ENCODE data around the gene EPHA3.

Gene EPHA3

DNA sequence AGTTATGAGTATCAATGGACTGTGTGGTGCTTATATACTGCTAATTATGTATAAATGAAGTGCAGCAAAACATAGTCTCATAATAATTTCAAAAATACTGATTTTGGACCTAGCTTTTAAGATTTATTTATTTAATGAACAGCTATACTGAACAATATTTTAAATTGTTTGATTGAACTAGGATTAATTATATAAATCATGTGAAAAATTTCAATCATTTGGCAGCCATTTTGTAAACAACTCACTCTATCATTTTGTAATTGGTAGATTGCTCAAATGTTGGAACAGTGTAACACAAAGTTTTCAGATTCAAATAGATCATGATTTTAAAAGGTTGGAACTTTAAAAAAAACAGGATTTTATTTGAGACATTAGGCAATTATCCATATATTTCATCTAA lies 47.0 kb downstream of the EPHA3 start:
- DNase-seq = no peak

DNA sequence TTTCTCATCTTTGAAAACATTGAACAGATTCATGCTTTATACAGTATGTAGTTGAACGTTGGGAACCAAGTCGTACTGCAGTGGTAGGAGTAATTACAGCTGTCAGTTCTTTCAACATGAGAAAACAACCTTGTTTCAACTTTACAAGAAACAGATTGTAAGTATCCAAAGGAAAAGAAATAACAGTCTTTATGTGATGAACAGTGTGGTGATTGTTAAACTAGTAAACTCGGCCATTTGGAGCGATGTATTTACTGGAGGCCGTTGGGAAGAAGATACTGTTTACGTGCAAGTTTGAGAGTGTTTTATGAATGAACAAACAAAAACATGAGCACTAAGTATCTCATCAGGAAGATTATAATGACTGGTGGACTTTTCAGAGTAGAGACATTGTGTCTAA lies 48.4 kb downstream of the EPHA3 start:
- DNase-seq = no peak

DNA sequence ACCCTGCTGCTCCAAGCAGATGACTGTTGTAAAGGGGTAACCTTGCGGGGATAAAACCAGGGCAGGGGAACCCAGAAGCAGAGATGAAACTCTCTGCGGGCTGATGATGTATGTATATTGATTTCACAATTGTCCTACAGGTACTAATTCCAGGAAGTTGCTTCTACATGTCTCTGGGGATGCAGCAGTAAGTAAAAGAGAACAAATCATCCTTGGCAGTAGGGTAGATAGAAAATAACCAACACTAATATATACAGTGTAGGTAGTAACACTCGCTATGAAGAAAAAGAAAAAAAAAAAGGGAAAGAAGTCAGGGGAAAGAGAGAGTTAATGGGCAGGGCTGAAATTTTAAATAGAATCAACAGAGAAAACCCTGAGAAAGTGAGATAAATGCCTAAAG lies 50.2 kb downstream of the EPHA3 start:
- DNase-seq = no peak

DNA sequence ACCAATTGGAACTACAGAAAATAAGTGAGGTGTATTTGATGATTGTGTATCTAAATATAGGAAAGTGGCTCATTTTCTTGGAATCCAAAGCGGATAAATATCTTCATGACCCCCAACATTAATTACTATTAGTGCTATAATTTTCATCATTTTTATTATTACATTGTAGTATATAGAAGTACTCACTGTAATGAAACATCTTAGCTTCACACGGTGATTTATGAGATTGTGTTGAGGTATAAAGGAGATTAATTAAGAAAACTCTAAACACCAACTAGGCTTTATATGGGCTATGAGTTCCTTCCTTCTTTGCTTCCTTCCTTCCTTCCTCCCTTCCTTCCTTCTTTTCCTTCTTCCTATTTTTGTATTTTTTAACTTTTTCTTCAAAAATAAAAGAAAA lies 52.2 kb downstream of the EPHA3 start:
- no peak for DNase-seq

DNA sequence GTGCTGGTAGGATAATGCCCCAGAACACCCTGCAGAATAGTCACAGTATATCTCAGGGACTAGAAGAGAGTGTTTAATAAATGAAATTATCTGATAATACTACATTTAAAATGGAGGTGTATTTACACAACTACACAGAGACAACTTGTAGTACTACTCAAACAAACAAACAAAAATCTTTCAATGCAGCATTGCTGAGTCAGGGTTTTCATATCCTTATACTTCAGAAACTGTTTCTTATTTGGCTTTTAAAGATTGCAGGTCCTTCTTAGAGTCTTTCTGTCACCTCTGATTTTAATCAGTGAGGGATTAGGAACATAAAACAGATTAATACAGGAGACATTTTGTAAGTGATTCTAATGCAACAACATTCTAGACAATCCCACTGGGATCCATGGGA lies 57.4 kb downstream of the EPHA3 start:
- DNase-seq = no peak

DNA sequence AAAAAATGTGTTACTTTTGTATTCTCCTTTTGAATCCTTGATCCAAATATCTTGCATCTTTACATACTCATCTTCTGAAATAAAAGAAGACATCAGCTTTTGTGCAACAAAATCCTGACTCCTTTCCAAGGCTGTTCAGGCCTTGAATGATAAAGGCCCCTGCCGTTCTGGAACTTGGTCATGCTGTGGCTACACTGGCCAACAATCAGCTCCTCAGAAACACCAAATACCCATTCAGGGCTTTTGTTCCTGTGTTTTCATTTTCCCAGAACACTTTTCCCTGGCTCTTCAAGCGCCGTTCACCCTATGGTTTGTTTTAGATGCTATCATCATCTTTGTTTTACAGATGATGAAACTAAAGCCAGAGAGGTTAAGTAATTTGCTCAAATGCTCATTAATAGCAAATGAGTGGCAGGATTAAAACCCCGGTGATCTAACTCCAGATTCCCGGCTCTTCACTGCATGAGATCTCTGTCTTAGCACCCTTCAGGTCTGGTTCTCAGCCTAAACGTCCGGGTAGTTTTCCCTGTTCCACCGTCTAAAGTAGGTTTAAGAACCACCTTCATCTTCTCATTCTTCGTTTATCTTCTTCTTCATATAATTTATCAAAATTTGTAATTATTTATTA lies 58.3 kb downstream of the EPHA3 start:
- DNase-seq = no peak

DNA sequence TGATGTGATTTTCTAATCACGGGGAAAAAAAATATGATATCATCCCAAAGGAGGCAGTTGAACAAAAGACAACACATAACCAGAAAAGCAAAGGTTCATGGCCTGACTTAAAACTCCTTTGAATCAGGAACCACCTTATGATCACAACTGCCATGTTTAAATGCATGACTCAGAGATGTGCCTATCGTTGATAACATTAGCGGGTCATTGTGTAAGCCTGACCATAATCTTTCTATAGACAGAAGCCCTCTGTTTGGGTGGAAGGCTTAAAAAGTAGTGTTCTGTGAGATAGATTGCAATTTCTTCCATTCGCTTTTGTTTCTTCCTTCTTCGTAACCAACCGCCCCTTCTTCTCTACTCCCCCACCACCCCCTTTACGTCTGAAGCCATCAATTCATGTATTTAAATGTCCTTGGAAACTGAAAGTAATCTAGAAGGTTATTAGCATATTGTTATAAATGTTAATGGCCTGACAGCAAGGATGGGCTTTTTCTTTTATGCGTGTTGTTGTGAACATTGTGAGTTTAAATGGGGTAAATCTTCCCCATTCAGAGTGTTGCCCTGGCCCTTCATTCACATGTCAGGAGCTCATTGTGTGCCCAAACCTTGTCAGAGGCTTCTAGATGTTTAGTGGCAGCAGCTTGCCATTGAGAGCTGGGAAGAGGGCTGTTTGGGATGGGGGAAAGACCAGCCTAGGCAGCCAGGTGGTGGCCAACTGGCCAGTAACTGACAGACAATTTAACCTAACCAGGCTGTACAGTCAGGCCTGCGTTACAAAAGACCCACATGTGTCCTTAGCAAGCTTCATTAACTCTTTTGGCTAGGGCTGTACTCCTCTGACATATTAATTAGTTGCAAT lies 64.5 kb downstream of the EPHA3 start:
- DNase-seq = no peak

DNA sequence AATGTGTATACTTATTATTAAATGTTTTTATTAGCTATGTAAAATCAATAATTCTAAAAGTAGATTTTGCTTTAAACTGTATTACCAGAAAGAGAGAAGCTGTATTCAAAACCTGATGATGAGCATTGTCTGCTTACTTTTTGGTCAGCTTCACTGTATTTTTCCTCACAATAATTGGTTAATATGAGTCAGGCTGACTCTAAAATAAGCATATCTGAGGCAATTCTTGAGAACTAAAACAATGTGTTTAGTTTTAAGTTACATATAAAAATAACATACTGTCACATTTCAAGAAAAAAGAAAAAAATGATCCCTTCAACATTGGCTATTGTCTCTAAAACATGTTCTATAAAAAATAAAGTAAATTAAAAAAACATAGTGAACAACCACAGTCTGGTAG lies 66.1 kb downstream of the EPHA3 start:
- DNase-seq = no peak

DNA sequence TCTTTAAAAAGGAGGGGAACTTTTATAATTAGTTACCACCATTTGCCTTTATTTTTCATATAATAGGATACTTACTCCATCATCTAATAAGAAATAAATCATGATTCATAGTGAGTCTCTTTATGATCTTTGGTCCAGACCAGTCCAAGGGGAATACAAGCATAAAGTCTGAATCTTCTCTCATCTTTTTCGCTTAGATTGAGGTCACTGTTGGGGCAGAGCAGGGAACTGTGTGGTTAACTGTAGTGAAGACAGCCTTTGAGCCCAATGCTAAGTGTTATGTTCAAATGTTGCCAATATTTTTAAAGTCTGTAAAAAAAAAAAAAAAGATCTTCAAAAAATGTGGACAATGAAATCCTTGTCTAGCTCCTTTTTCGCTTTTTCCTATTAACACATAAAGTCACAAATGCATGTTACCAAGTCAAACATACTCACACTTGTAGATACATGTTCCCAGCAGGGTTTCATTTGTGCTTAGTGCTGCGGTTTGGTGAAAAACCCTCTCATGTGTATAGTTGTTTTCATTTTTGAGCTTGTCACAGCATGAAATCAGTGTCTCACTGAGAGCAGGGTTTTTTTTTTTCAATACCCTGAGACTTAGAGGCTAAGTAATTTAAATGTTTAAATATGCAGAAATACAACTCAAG lies 72.1 kb downstream of the EPHA3 start:
- no peak for DNase-seq

DNA sequence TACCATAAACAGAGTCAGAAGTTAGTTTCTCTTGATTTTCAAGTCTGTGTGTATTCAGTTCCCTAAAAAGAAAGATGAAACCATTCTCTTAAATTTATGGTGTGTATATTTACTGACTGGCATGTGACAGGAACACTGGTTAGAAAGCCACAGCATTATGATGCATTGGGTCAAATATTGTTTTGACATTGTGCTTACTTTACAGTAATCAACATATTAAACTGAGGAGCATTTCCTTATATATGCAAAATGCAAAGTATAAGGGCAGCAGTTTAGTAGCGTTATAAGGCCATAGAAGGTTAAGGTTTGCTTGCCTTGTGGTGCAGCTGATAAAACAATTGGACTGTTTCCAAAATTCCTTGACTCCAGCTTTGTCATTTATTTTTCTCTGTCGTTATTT lies 72.9 kb downstream of the EPHA3 start:
- DNase-seq = no peak

DNA sequence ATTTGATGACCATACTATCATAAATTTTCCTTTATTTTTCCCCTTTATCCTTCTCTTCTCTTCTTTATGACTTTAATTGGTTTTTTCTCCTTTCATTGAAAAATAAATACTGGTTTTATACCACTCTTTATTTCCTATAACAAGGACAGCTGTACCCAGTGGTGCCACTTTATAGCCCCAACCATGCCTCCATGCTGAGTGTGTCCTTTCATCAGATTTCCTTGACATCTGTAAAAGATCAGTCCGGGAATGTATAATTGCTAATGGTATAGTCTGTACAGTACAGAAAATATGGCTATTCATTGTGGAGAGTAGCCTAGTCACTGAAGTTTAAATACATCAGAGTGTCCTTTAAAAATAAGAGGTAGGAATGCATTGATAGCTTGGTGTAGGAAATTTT lies 74.6 kb downstream of the EPHA3 start:
- no peak for DNase-seq

DNA sequence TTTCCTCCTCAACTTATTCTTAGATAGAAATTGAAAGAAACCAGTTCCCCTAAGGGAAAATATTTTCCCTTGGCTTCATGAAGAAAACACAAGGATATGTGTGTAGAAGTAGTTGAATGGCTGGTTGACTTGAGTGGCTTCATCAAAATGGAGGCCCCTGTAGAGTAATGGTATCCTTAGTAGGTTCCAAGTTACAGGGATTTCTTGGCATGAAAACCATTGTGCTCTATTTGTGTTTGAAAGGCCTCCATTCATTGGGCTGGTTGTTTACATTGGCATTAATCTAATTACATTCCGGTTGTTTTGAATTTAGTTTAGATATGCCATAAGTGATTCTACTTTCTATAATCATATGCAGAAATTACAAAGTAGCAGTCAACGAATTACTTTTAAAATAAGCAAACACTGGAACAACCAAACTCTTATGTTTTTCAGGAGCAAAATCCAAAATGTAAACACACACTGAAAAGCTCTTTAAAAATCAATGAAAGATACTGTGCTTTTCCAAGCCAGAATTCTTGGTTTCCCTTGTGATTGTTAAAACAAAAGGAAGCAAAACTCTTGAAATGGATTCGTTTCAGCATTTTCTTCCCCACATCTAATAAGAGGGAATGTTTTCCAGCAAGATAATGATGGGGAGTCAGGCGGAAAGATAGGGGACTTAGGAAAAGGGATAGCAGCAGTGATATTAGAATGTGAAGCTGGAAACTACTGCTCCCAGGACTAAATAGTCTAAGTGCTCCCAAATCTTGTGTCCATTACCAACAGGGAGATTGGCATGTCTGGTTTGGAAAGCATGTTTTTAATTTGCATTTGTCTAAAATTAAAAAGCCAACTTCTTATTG lies 77.0 kb downstream of the EPHA3 start:
- DNase-seq = no peak

DNA sequence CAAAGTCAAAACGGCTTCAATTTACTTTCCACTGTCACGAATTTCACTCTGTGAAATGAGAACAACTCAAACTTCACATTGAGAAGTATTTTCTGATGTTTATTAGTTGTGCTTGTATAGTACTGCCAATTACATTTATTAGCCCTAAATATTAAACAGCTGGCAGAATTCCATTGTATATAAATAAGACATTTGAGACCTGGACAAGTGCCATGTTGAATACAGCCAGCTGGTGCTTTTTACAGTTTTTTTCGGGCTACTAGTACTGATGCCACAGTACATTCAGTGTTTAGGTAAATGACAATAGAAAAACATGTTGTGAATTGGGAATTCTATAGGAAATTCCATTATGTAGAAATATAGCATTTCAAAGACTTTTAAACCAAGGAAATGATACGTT lies 79.0 kb downstream of the EPHA3 start:
- DNase-seq = no peak

DNA sequence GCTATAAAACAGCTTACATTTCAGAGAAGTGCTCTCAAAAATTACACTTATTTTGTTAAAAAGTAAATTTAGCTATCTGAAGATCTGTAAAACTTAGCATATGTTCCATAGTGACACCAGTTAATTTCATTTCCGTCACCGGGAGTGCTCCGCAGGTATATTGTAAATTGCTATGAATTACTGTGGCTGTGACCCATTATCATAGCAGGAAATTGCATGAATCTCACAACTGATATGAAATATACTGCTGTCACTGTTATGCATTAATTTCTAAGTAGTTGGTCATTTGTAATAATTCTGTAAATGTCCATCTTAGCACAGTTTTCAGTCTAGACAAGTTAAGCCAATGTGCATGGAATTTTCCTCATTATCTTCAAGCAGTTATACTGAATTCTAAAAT lies 91.2 kb downstream of the EPHA3 start:
- DNase-seq = no peak

DNA sequence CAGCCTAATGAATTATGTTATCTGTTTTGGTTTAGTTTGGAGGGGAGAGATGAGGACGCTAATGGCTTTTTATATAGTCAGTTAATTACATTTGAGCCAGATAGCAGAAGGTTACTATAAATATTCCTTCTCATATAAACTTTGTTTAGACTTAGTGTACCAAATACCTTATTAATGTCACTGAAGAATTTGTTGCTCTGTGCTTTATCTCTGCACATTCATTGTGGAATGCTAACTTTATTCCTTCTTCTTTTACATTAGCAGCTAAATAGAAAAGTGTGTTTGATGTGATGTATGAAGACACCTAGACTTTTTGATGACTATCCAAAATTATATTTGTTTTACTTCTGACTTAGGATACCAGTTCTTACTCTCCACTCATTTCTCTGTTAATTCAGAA lies 105.2 kb downstream of the EPHA3 start:
- DNase-seq = no peak

DNA sequence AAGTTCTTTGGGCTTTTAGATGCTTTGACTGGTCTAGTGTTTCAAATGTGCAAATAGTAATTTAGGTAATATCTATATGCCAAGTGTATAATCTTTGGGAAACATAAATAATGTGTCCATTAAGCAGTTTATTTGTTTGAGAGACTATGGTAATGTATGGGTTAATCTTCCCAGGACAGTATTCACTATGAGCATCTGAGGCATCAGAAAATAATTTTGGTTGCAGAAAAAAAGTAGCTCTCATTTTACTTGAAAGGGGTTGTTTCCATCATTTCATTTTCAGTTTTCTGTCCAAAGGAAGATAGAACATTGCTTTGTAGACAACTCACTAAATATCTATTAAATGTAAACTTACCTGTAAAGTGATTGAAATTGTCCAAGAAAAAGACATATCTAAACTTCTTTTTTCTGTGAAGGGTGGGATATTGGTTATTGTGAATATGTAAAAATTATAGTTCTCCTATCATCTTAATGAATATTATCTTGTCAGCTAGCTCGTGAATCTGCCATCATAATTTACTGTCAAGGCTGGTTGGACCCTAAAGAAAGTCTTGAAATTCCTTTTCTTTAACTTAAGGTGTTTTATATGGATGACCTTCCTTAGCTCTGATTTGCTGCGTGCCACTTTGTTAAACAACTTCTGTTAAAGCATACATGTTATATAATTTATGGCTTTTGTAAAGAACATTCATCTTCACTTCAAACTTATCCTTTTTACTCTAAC lies 108.8 kb downstream of the EPHA3 start:
- DNase-seq = no peak

DNA sequence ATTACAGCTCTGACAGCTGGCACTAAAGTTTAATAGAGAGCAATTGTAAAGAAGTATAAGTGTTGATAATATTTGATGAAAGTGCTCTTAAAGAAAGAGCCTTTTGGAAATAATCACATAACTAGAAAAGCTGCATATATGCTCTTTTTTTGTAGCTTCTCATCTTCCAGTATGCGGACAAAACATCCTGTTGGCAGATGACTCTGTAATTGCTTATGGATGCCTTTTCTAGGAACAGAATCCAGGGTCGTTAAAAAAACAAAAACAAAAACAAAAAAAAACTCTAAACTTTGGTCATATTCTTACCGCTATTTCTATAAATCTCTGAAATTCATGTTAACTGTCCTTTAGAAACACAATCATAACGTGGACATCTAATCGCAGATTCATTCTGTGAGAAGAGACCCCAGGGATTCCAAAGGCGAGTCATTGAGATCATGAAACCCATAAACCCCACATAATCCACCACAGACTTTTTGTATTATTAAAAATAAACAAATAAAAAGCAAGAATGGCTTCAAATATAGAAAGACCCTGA lies 109.8 kb downstream of the EPHA3 start:
- DNase-seq = no peak

DNA sequence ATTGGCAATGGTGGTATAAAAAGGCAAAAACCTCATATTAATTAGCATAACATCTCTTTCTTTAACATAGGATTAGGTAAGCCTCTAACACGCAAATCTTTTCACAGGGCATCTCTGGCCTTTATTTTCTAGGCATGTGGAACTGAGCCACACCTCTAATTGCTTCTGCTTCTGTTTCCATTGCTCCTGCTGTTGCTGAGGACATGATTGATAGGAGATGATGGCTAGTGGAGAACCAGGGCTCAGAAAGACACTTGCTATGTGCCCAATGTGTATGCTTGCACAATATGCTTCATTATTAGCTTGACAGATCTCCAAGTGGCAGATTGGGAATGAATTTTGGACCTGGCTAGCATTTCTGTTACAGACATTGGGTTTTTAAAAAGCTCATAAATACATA lies 114.5 kb downstream of the EPHA3 start:
- DNase-seq = no peak

DNA sequence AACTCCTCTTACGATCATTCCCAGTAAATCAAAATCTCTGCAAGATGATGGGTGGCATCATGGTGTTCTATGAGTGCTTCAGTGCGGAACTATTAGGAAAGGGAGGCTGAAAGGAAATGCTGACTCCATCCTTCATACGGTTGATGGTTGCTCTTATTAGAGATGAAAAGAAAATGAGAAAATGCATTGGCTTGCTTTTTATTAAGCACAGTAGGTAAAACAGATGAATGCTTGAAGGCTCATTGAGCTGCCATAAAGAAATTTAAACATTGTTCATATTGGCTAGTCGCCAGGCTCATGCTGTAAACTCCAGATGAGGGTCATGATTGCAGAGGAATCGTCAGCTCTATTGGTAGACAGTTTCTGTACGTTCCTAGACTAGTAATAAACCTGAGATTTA lies 115.8 kb downstream of the EPHA3 start:
- DNase-seq = no peak

DNA sequence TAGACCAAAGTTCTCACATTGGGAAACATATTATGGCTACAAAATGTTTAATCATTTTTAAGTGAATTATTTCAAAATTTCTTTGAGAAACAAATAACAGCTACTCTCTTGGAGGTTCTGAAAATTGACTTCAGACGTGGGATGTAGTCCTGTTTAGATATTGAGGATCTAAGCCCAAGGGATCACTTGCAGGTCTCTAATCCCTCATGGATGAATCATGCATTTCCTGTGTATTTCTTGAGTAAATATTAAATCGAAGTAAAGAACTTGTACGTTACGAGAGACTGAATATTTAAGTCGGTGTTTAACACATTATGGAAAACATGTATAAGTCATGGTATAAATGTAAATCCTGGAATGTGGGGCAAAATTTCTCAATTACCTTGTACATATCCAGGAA lies 119.8 kb downstream of the EPHA3 start:
- no peak for DNase-seq

DNA sequence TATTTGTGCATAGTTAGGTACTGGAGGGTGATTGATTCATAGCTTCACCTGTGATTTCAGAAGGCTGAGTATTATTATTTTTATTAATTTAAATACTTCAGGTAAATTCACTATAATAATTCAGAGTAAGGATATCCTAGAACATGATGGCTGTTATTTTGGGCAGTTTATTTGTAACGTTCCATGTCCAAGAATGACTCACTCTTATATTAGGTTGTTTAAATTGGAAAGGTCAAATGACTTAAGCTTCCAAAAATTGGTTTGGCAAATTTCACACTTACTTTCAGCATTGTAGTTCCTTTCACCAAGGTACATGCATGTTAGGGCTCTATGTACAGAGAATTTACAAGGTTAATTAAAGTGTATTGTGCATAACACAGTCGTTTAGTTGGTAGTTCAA lies 120.2 kb downstream of the EPHA3 start:
- DNase-seq = no peak

DNA sequence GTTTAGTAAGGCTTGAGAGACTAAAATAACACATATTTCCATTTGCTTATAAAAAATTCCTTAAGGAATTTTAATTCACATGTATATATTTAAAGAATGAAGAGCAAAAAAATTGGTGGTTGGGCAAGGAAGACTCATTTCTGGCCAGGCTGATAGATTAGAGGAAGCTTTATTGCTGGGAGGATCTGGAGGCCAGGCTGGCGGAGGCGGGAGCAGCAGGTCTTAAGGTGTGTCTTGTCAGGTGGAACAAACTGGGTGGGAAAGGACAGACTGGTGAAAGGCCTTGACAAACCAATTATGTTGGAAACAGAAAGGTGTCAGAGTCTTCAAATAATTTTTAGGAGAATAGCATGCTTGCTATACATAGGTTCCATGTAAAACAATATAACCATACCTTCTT lies 124.7 kb downstream of the EPHA3 start:
- DNase-seq = no peak
